HG03196 (cell line): Measurements from ENCODE around the gene DNAI4.
"Not testable (repeated sequence)": the region's sequence is repeated elsewhere in the genome, so short reads cannot be mapped to it uniquely, and the experiment has no call there.

Source experiments
- ATAC-seq: cut with Tn5 transposase; IDR thresholded peaks from one replicate; pipeline ENCODE4 v1.9.1; 2021; ENCODE audit not compliant: unreplicated experiment

Gene DNAI4

GRCh38 chr1:66929999-66930822 is 5.6 kb upstream of the DNAI4 start:
- peak; percentile 75 for ATAC-seq

- ATAC-seq, result no peak
Observed at GRCh38 chr1:66929691-66929998, 5.0 kb upstream of the DNAI4 start.

- ATAC-seq, result no peak
Observed at GRCh38 chr1:66929146-66929688, 4.6 kb upstream of the DNAI4 start.

- ATAC-seq, result no peak
Observed at GRCh38 chr1:66927528-66927927, 2.9 kb upstream of the DNAI4 start.

GRCh38 chr1:66925944-66926343 is 1.3 kb upstream of the DNAI4 start:
- no peak for ATAC-seq

- ATAC-seq, result no peak
Observed at GRCh38 chr1:66925558-66925910, 878 bp upstream of the DNAI4 start.

GRCh38 chr1:66920543-66920942 is 4.1 kb downstream of the DNAI4 start:
- no peak for ATAC-seq

GRCh38 chr1:66919828-66920227 is 4.8 kb downstream of the DNAI4 start:
- no peak for ATAC-seq

GRCh38 chr1:66919063-66919462 is 5.6 kb downstream of the DNAI4 start:
- no peak for ATAC-seq

- ATAC-seq, result no peak
Observed at GRCh38 chr1:66917476-66917875, 7.2 kb downstream of the DNAI4 start.

- no peak for ATAC-seq
Observed at GRCh38 chr1:66916320-66916719, 8.3 kb downstream of the DNAI4 start.

- not testable (repeated sequence) for ATAC-seq
Observed at GRCh38 chr1:66915203-66915602, 9.5 kb downstream of the DNAI4 start.

GRCh38 chr1:66893712-66894111 is 30.9 kb downstream of the DNAI4 start:
- no peak for ATAC-seq

- no peak for ATAC-seq
Observed at GRCh38 chr1:66890621-66891020, 34.0 kb downstream of the DNAI4 start.

- no peak for ATAC-seq
Observed at GRCh38 chr1:66889030-66889429, 35.6 kb downstream of the DNAI4 start.

GRCh38 chr1:66876664-66877063 is 48.0 kb downstream of the DNAI4 start:
- no peak for ATAC-seq

GRCh38 chr1:66873111-66873510 is 51.5 kb downstream of the DNAI4 start:
- no peak for ATAC-seq

GRCh38 chr1:66872024-66872423 is 52.6 kb downstream of the DNAI4 start:
- not testable (repeated sequence) for ATAC-seq

GRCh38 chr1:66867501-66867900 is 57.2 kb downstream of the DNAI4 start:
- no peak for ATAC-seq

GRCh38 chr1:66860529-66860928 is 64.1 kb downstream of the DNAI4 start:
- no peak for ATAC-seq

GRCh38 chr1:66853379-66853778 is 71.3 kb downstream of the DNAI4 start:
- ATAC-seq, result no peak

- ATAC-seq, result no peak
Observed at GRCh38 chr1:66852870-66853269, 71.8 kb downstream of the DNAI4 start.

- no peak for ATAC-seq
Observed at GRCh38 chr1:66850989-66851388, 73.7 kb downstream of the DNAI4 start.
